Neural cell (in vitro differentiated cells): ENCODE data around the gene CUL2. TPM values are rescaled to one million over a fixed set of nuclear protein-coding genes. Genes with fewer than 3 reads are reported as not detected.

Experiments
- H2AFZ ChIP-seq: fragments of 200-600, 300-800 bp; sonication (generic), shearing (Covaris generic); 2 replicates; pipeline ENCODE4 v1.6.0; 2014; ENCODE audit warnings: low read depth, mild to moderate bottlenecking, antibody characterized with exemption, low read length, moderate library complexity
- H3F3A ChIP-seq: fragments of 200-600 bp; shearing (Covaris generic); 2 replicates; pipeline ENCODE4 v1.6.1; 2016; ENCODE audit warnings: mild to moderate bottlenecking, moderate library complexity, mixed read lengths, antibody characterized with exemption, low read length; ENCODE audit not compliant: insufficient read depth, poor library complexity, severe bottlenecking
- H3K27ac ChIP-seq: fragments of 200-600, 300-800 bp; sonication (generic), shearing (Covaris generic); 2 replicates; pipeline ENCODE4 v1.5.1; 2014; ENCODE audit warnings: mild to moderate bottlenecking, low read length, moderate library complexity
- H3K27me3 ChIP-seq: fragments of 300-800, 200-600 bp; sonication (generic), shearing (Covaris generic); 2 replicates; pipeline ENCODE4 v1.6.0; 2014; ENCODE audit warnings: mild to moderate bottlenecking, low read depth, low read length, moderate library complexity; ENCODE audit not compliant: insufficient read depth
- H3K36me3 ChIP-seq: fragments of 300-800, 200-600 bp; sonication (generic), shearing (Covaris generic); 2 replicates; pipeline ENCODE4 v1.5.1; 2014; ENCODE audit warnings: mild to moderate bottlenecking, antibody characterized with exemption, low read length, moderate library complexity; ENCODE audit not compliant: insufficient read depth
- H3K4me2 ChIP-seq: fragments of 300-800, 200-600 bp; sonication (generic), shearing (Covaris generic); 2 replicates; pipeline ENCODE4 v1.6.0; 2014; ENCODE audit warnings: mild to moderate bottlenecking, low read length
- H3K4me3 ChIP-seq: fragments of 300-800, 200-600 bp; sonication (generic), shearing (Covaris generic); 2 replicates; pipeline ENCODE4 v1.5.1; 2014; ENCODE audit warnings: mild to moderate bottlenecking, low read length, moderate library complexity
- H3K79me2 ChIP-seq: fragments of 200-600 bp; shearing (Covaris generic); replicated peaks from 2 replicates; pipeline ENCODE4 v1.6.0; 2014; ENCODE audit warnings: mild to moderate bottlenecking, low read length, moderate library complexity; ENCODE audit not compliant: insufficient read depth
- H3K9ac ChIP-seq: fragments of 300-800, 200-600 bp; sonication (generic), shearing (Covaris generic); 2 replicates; pipeline ENCODE4 v1.6.1; 2016; ENCODE audit warnings: mild to moderate bottlenecking, low read length, mixed read lengths
- H3K9me2 ChIP-seq: fragments of 200-600 bp; shearing (Covaris generic); 2 replicates; pipeline ENCODE4 v1.6.1; 2016; ENCODE audit warnings: mild to moderate bottlenecking, low read length, mixed read lengths; ENCODE audit not compliant: insufficient read depth
- H3K9me3 ChIP-seq: fragments of 200-600, 300-800 bp; sonication (generic), shearing (Covaris generic); 2 replicates; pipeline ENCODE4 v1.6.1; 2016; ENCODE audit warnings: mild to moderate bottlenecking, mixed run types, low read length, moderate library complexity, mixed read lengths
- H4K20me1 ChIP-seq: fragments of 200-600 bp; shearing (Covaris generic); 2 replicates; pipeline ENCODE4 v1.6.1; 2016; ENCODE audit warnings: mild to moderate bottlenecking, mixed run types; ENCODE audit not compliant: insufficient read depth
- CTCF ChIP-seq: fragments of 450-650 bp; IDR thresholded peaks from 2 replicates; pipeline ENCODE4 v1.5.1; 2014; ENCODE audit warnings: antibody characterized with exemption, mild to moderate bottlenecking, moderate library complexity; ENCODE audit not compliant: poor library complexity, severe bottlenecking
- EP300 ChIP-seq: fragments of 450-650 bp; conservative IDR thresholded peaks from 2 replicates; pipeline ENCODE4 v1.6.1; 2014; ENCODE audit warnings: antibody characterized with exemption, mild to moderate bottlenecking, moderate library complexity; ENCODE audit not compliant: poor library complexity, severe bottlenecking
- EZH2 ChIP-seq: fragments of 200-600, 300-800 bp; shearing (Covaris generic), sonication (generic); IDR thresholded peaks from 2 replicates; pipeline ENCODE4 v1.6.1; 2014; ENCODE audit warnings: antibody characterized with exemption, low read length, borderline replicate concordance, mild to moderate bottlenecking; ENCODE audit not compliant: insufficient read depth, poor library complexity, severe bottlenecking
- MXI1 ChIP-seq: fragments of 450-650 bp; conservative IDR thresholded peaks from 2 replicates; pipeline ENCODE4 v1.6.1; 2014; ENCODE audit warnings: antibody characterized with exemption, mild to moderate bottlenecking; ENCODE audit not compliant: poor library complexity, severe bottlenecking
- POLR2AphosphoS5 ChIP-seq: IDR thresholded peaks from 2 replicates; pipeline ENCODE4 v1.6.1; 2012
- RAD21 ChIP-seq: fragments of 450-650 bp; conservative IDR thresholded peaks from 2 replicates; pipeline ENCODE4 v1.6.1; 2014; ENCODE audit warnings: antibody characterized with exemption, mild to moderate bottlenecking, moderate library complexity
- REST ChIP-seq: IDR thresholded peaks from 2 replicates; pipeline ENCODE4 v1.6.1; 2012; ENCODE audit warnings: borderline replicate concordance
- SMC3 ChIP-seq: fragments of 450-650 bp; conservative IDR thresholded peaks from 2 replicates; pipeline ENCODE4 v1.6.1; 2014; ENCODE audit warnings: antibody characterized with exemption, mild to moderate bottlenecking, moderate library complexity; ENCODE audit not compliant: poor library complexity
- TAF1 ChIP-seq: IDR thresholded peaks from 2 replicates; pipeline ENCODE4 v1.6.1; 2012; ENCODE audit warnings: low read depth
- polyA plus RNA-seq: library from polyadenylated mRNA; depleted of rRNA; stranded (reverse); fragments of >200 nt; gene quantifications from 2 replicates; pipeline ENCODE4 v1.2.3, GENCODE V29; 2014

The CUL2 gene
- polyA plus RNA-seq, 1 donor from 2014 or later, result 40.5 TPM

- Histone ChIP-seq H3K27me3 (no peaks in the 10 kb centered on the region), H3F3A (no peaks in the 10 kb centered on the region), H3K4me3 (no peak overlapping the region), H4K20me1 (no peaks in the 10 kb centered on the region), H3K4me2 (no peak overlapping the region), H3K36me3 (no peaks in the 10 kb centered on the region), H3K9ac (no peak overlapping the region), H3K9me3 (no peaks in the 10 kb centered on the region), H3K9me2 (no peaks in the 10 kb centered on the region), H2AFZ (no peak overlapping the region), H3K79me2 (peaks cover 30% of the 10 kb centered on the region), H3K27ac (no peak overlapping the region)
- TF ChIP-seq CTCF, result no peak
- TF ChIP-seq REST, result no peak
- no peak for TF ChIP-seq SMC3
- no peak for TF ChIP-seq TAF1
- no peak for TF ChIP-seq POLR2AphosphoS5
- no peak for TF ChIP-seq MXI1
- TF ChIP-seq EP300, result no peak
- no peak for TF ChIP-seq RAD21
- no peak for TF ChIP-seq EZH2
Observed at GRCh38 chr10:35075228-35075627, 14.9 kb downstream of the CUL2 start.

GRCh38 chr10:35074266-35074665 is 15.9 kb downstream of the CUL2 start:
- Histone ChIP-seq H3F3A (no peaks in the 10 kb centered on the region), H3K4me2 (no peak overlapping the region), H2AFZ (no peak overlapping the region), H3K9me3 (no peaks in the 10 kb centered on the region), H3K36me3 (no peaks in the 10 kb centered on the region), H3K9ac (no peak overlapping the region), H3K27me3 (no peaks in the 10 kb centered on the region), H3K4me3 (no peak overlapping the region), H4K20me1 (no peaks in the 10 kb centered on the region), H3K9me2 (no peaks in the 10 kb centered on the region), H3K79me2 (peaks cover 24% of the 10 kb centered on the region), H3K27ac (no peak overlapping the region)
- TF ChIP-seq MXI1 (no peak), POLR2AphosphoS5 (no peak)

GRCh38 chr10:35070521-35070920 is 19.6 kb downstream of the CUL2 start:
- Histone ChIP-seq H3K79me2 (peaks cover 11% of the 10 kb centered on the region), H3F3A (no peaks in the 10 kb centered on the region), H3K36me3 (no peaks in the 10 kb centered on the region), H2AFZ (no peak overlapping the region), H3K9ac (no peak overlapping the region), H3K27me3 (no peaks in the 10 kb centered on the region), H3K4me3 (no peak overlapping the region), H3K9me2 (no peaks in the 10 kb centered on the region), H3K9me3 (no peaks in the 10 kb centered on the region), H3K4me2 (no peak overlapping the region), H4K20me1 (no peaks in the 10 kb centered on the region), H3K27ac (no peak overlapping the region)
- TF ChIP-seq EZH2 (no peak), MXI1 (no peak), RAD21 (no peak), CTCF (no peak), REST (no peak), TAF1 (no peak)
